H9 (cell line): ENCODE results near the gene C1QTNF1. TPM values are rescaled to one million over a fixed set of nuclear protein-coding genes. Genes with fewer than 3 reads are reported as not detected.

Experiments
- DNase-seq: peaks from one replicate; pipeline ENCODE4 v3.0.0-alpha.2; 2017
- H2AFZ ChIP-seq: one replicate; pipeline ENCODE4 v1.6.1; 2013; ENCODE audit warnings: mild to moderate bottlenecking, low read length, control low read depth, moderate library complexity
- H2AK5ac ChIP-seq: 2 replicates; pipeline ENCODE4 v1.6.1; 2013; ENCODE audit warnings: low read length, control low read depth, mixed read lengths; ENCODE audit not compliant: insufficient read length
- H2BK120ac ChIP-seq: one replicate; pipeline ENCODE4 v1.6.1; 2013; ENCODE audit warnings: low read depth, mild to moderate bottlenecking, low read length, control low read depth, inconsistent platforms; ENCODE audit not compliant: poor library complexity, severe bottlenecking
- H2BK12ac ChIP-seq: 2 replicates; pipeline ENCODE4 v1.6.1; 2013; ENCODE audit warnings: low read length, control low read depth, mixed read lengths, low read depth; ENCODE audit not compliant: insufficient read length
- H2BK15ac ChIP-seq: 2 replicates; pipeline ENCODE4 v1.6.1; 2013; ENCODE audit warnings: low read depth, low read length, control low read depth
- H2BK20ac ChIP-seq: one replicate; pipeline ENCODE4 v1.6.1; 2013; ENCODE audit warnings: low read depth, mild to moderate bottlenecking, low read length, control low read depth, inconsistent platforms; ENCODE audit not compliant: poor library complexity, severe bottlenecking
- H2BK5ac ChIP-seq: 2 replicates; pipeline ENCODE4 v1.6.1; 2013; ENCODE audit warnings: low read length, control low read depth, mixed read lengths; ENCODE audit not compliant: insufficient read length
- H3K14ac ChIP-seq: 2 replicates; pipeline ENCODE4 v1.6.1; 2013; ENCODE audit warnings: low read length, control low read depth; ENCODE audit not compliant: insufficient read depth
- H3K18ac ChIP-seq: 2 replicates; pipeline ENCODE4 v1.6.1; 2013; ENCODE audit warnings: low read depth, mild to moderate bottlenecking, mixed read lengths, low read length, control low read depth; ENCODE audit not compliant: insufficient read length
- H3K23ac ChIP-seq: 2 replicates; pipeline ENCODE4 v1.6.1; 2013; ENCODE audit warnings: low read length, control low read depth, mixed read lengths, low read depth; ENCODE audit not compliant: insufficient read length
- H3K23me2 ChIP-seq: 2 replicates; pipeline ENCODE4 v1.6.1; 2013; ENCODE audit warnings: low read depth, mild to moderate bottlenecking, mixed read lengths, low read length, control low read depth; ENCODE audit not compliant: insufficient read length, poor library complexity, severe bottlenecking
- H3K27ac ChIP-seq: 2 replicates; pipeline ENCODE4 v1.5.1; 2013; ENCODE audit warnings: low read length, control low read depth, mixed read lengths, low read depth; ENCODE audit not compliant: insufficient read length
- H3K27me3 ChIP-seq: 2 replicates; pipeline ENCODE4 v1.6.1; 2013; ENCODE audit warnings: low read length, control low read depth, inconsistent platforms; ENCODE audit not compliant: insufficient read depth
- H3K4ac ChIP-seq: 2 replicates; pipeline ENCODE4 v1.6.1; 2013; ENCODE audit warnings: low read depth, mild to moderate bottlenecking, control low read depth, inconsistent platforms, low read length, moderate library complexity
- H3K4me1 ChIP-seq: 2 replicates; pipeline ENCODE4 v1.6.1; 2013; ENCODE audit warnings: low read length, control low read depth, inconsistent platforms; ENCODE audit not compliant: insufficient read depth
- H3K4me2 ChIP-seq: 2 replicates; pipeline ENCODE4 v1.6.1; 2013; ENCODE audit warnings: low read length, control low read depth, mixed read lengths; ENCODE audit not compliant: insufficient read length, insufficient read depth
- H3K56ac ChIP-seq: 2 replicates; pipeline ENCODE4 v1.6.1; 2013; ENCODE audit warnings: low read depth, mild to moderate bottlenecking, mixed read lengths, low read length, control low read depth; ENCODE audit not compliant: insufficient read length
- H3K79me1 ChIP-seq: 2 replicates; pipeline ENCODE4 v1.6.1; 2013; ENCODE audit warnings: low read depth, mild to moderate bottlenecking, moderate library complexity, low read length, control low read depth, inconsistent platforms; ENCODE audit not compliant: insufficient read depth, poor library complexity, severe bottlenecking
- H3K79me2 ChIP-seq: 2 replicates; pipeline ENCODE4 v1.6.1; 2013; ENCODE audit warnings: low read length, control low read depth, inconsistent platforms; ENCODE audit not compliant: insufficient read depth
- H3K9ac ChIP-seq: 2 replicates; pipeline ENCODE4 v1.6.1; 2013; ENCODE audit warnings: low read length, control low read depth, mixed read lengths; ENCODE audit not compliant: insufficient read length; ENCODE audit errors: extremely low read depth
- H3K9me3 ChIP-seq: one replicate; pipeline ENCODE4 v1.6.1; 2013; ENCODE audit warnings: low read depth, low read length, inconsistent platforms; ENCODE audit not compliant: control insufficient read depth
- H3T11ph ChIP-seq: one replicate; pipeline ENCODE4 v1.6.1; 2013; ENCODE audit warnings: mild to moderate bottlenecking, low read length, control low read depth, inconsistent platforms
- H4K20me1 ChIP-seq: one replicate; pipeline ENCODE4 v1.6.1; 2013; ENCODE audit not compliant: control insufficient read depth, insufficient read length, insufficient read depth
- H4K5ac ChIP-seq: 2 replicates; pipeline ENCODE4 v1.6.1; 2013; ENCODE audit warnings: low read depth, mild to moderate bottlenecking, mixed read lengths, low read length, control low read depth; ENCODE audit not compliant: insufficient read length
- H4K8ac ChIP-seq: replicated peaks from 2 replicates; pipeline ENCODE4 v1.6.1; 2013; ENCODE audit warnings: low read length, control low read depth, mixed read lengths, low read depth; ENCODE audit not compliant: insufficient read length
- H4K91ac ChIP-seq: 2 replicates; pipeline ENCODE4 v1.6.1; 2013; ENCODE audit warnings: low read depth, mild to moderate bottlenecking, moderate library complexity, mixed read lengths, low read length, control low read depth; ENCODE audit not compliant: insufficient read length
- H3K27ac Mint-ChIP-seq, 3 experiments: 2 replicates in 2 of 3; 3 replicates in 1 of 3; pipeline ENCODE4 v1.8.0; 2020 to 2021; ENCODE audit warnings: mixed read lengths in 3 of 3, mild to moderate bottlenecking in 1 of 3, moderate library complexity in 1 of 3
- H3K27me3 Mint-ChIP-seq: 2 replicates; pipeline ENCODE4 v1.8.0; 2021; ENCODE audit warnings: low read depth, mild to moderate bottlenecking, moderate library complexity, mixed read lengths
- H3K36me3 Mint-ChIP-seq, 3 experiments: 2 replicates in 2 of 3; 3 replicates in 1 of 3; pipeline ENCODE4 v1.8.0; 2020 to 2021; ENCODE audit warnings: low read depth in 3 of 3, mixed read lengths in 3 of 3; ENCODE audit not compliant: insufficient read depth in 1 of 3
- H3K4me1 Mint-ChIP-seq, 2 experiments: 2 replicates each; pipeline ENCODE4 v1.8.0; 2020; ENCODE audit warnings: mixed read lengths in 2 of 2
- H3K4me3 Mint-ChIP-seq, 2 experiments: 2 replicates in 1 of 2; 3 replicates in 1 of 2; pipeline ENCODE4 v1.8.0; 2020 to 2021; ENCODE audit warnings: mild to moderate bottlenecking in 2 of 2, mixed read lengths in 2 of 2, moderate library complexity in 1 of 2
- H3K9me3 Mint-ChIP-seq, 2 experiments: 2 replicates in 1 of 2; 3 replicates in 1 of 2; pipeline ENCODE4 v1.8.0; 2020; ENCODE audit warnings: mild to moderate bottlenecking in 2 of 2, mixed read lengths in 2 of 2, moderate library complexity in 1 of 2
- CTCF ChIP-seq: fragments of 200-600 bp; sonication (generic); conservative IDR thresholded peaks from 3 replicates; pipeline ENCODE4 v1.8.0; 2021; ENCODE audit warnings: antibody characterized with exemption, mild to moderate bottlenecking
- WGBS: extraction: QIAGEN DNeasy Blood & Tissue Kit; methylation state at CpG from one replicate; pipeline ENCODE4 v1.1.7; 2013; ENCODE audit warnings: missing lambda C conversion rate, low lambda C conversion rate, mixed read lengths; ENCODE audit not compliant: insufficient read length; ENCODE audit errors: extremely low coverage; 5-methylcytosine and 5-hydroxymethylcytosine counted together
- total RNA-seq: library from RNA; stranded (reverse); gene quantifications from 2 replicates; pipeline ENCODE4 v1.2.1, GENCODE V29; 2021

Gene C1QTNF1
- total RNA-seq, 1 experiment from 2014 or later, result 0.96 TPM

DNA sequence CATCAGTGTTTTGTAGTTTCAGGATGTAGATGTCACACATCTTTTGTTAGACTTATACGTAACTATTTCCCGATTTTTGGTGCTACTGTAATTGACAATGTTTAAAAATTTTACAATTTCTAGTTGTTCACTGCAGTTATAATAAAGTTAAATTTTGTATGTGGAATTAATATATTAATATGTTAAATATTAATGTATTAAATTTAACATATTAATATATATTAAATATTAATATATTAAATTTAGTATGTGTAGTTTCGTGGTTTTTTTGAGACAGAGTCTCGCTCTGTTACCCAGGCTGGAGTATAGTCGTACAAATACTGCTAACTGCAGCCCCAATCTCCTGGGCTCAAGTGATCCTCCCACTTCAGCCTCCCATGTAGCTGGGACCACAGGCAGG is 38.6 kb upstream of the C1QTNF1 start:
- TF ChIP-seq CTCF, result no peak
- Histone ChIP-seq H3K9ac (no peak overlapping the region), H2BK15ac (no peak overlapping the region)

More for the DNA sequence above, 38.6 kb upstream of the C1QTNF1 start:
- Histone ChIP-seq H3K18ac (no peak overlapping the region), H3K4me2 (no peak overlapping the region), H3K23ac (no peak overlapping the region), H4K20me1 (no peaks in the 10 kb centered on the region), H2AK5ac (no peak overlapping the region), H4K5ac (no peak overlapping the region), H3K9me3 (no peaks in the 10 kb centered on the region), H3T11ph (no peak overlapping the region), H2BK5ac (no peak overlapping the region), H3K4me1 (peaks cover 4% of the 10 kb centered on the region; the same call in 1 of the 2 replicates), H3K14ac (no peak overlapping the region), H3K4ac (no peak overlapping the region), H4K91ac (no peak overlapping the region), H3K56ac (no peak overlapping the region), H2BK20ac (no peak overlapping the region), H3K23me2 (no peaks in the 10 kb centered on the region), H3K79me2 (no peaks in the 10 kb centered on the region), H2BK120ac (no peak overlapping the region), H2AFZ (no peak overlapping the region), H3K27me3 (no peaks in the 10 kb centered on the region), H3K79me1 (no peaks in the 10 kb centered on the region), H3K27ac (no peak overlapping the region), H2BK12ac (no peak overlapping the region), H4K8ac (no peak overlapping the region)
- no CpG with 5 or more reads among the region's 5 CpGs for WGBS
- Mint-ChIP-seq H3K27ac (no peak overlapping the region), H3K27me3 (peaks cover 23% of the 10 kb centered on the region), H3K36me3 (peaks cover 4 to 7% (median 4%) of the 10 kb centered on the region in 3 experiments), H3K4me1 (peaks cover 13 to 19% of the 10 kb centered on the region in 2 experiments), H3K4me3 (no peak overlapping the region), H3K9me3 (no peaks in the 10 kb centered on the region)
- no peak for DNase-seq
